Measurements from ENCODE around the gene KRTAP13-1.

GRCh38 chr21:30425826-30426225 is 30.0 kb downstream of the KRTAP13-1 start, which contains the start of gene KRTAP13-3:
- TF ChIP-seq, protein P1, sequence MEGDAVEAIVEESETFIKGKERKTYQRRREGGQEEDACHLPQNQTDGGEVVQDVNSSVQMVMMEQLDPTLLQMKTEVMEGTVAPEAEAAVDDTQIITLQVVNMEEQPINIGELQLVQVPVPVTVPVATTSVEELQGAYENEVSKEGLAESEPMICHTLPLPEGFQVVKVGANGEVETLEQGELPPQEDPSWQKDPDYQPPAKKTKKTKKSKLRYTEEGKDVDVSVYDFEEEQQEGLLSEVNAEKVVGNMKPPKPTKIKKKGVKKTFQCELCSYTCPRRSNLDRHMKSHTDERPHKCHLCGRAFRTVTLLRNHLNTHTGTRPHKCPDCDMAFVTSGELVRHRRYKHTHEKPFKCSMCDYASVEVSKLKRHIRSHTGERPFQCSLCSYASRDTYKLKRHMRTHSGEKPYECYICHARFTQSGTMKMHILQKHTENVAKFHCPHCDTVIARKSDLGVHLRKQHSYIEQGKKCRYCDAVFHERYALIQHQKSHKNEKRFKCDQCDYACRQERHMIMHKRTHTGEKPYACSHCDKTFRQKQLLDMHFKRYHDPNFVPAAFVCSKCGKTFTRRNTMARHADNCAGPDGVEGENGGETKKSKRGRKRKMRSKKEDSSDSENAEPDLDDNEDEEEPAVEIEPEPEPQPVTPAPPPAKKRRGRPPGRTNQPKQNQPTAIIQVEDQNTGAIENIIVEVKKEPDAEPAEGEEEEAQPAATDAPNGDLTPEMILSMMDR (IDR thresholded peaks at IDR 0.05): no peak
- TF ChIP-seq EP300 (IDR thresholded peaks at IDR 0.05) (no peak), POLR2A (IDR thresholded peaks at IDR 0.05) (no peak)
